Adrenal gland (tissue), 19 donors: ENCODE data around the gene HSPA1L. TPM values are rescaled to one million over a fixed set of nuclear protein-coding genes. Genes with fewer than 3 reads are reported as not detected.
"Not testable (repeated sequence)": the region's sequence is repeated elsewhere in the genome, so short reads cannot be mapped to it uniquely, and the experiment has no call there.

Source experiments
- DNase-seq, 7 donors: peaks; one replicate each; pipeline ENCODE4 v3.0.0-alpha.2; 2019 to 2020
- H3K27ac ChIP-seq, 5 donors: fragments of 200-600 bp; sonication (generic) in 4 of 5; 1 replicate in 3 of 5; 2 replicates in 2 of 5; pipeline versions ENCODE4 v1.5.1 to v1.8.0; 2016 to 2020; ENCODE audit warnings: mild to moderate bottlenecking in 1 of 5
- H3K27me3 ChIP-seq: fragments of 200-600 bp; 2 replicates; pipeline ENCODE4 v1.8.0; 2021
- H3K36me3 ChIP-seq, 2 donors: fragments of 200-600 bp; replicated peaks in 1 of 2; 1 replicate in 1 of 2; 2 replicates in 1 of 2; pipeline versions ENCODE4 v1.5.1 to v1.8.0; 2018 to 2022
- H3K4me1 ChIP-seq, 2 donors: fragments of 200-600 bp; replicated peaks in 1 of 2; 1 replicate in 1 of 2; 2 replicates in 1 of 2; pipeline versions ENCODE4 v1.5.1 to v1.8.0; 2018 to 2021
- H3K4me3 ChIP-seq, 4 donors: fragments of 200-600 bp; sonication (generic) in 3 of 4; one replicate each; pipeline ENCODE4 v1.5.1; 2016 to 2018
- H3K9me3 ChIP-seq, 3 donors: fragments of 200-600 bp; sonication (generic) in 1 of 3; replicated peaks in 1 of 3; 1 replicate in 2 of 3; 2 replicates in 1 of 3; pipeline versions ENCODE4 v1.5.1 to v1.8.0; 2016 to 2021
- CTCF ChIP-seq, 6 experiments: fragments of 450-650 bp in 4 of 6; fragments of 200-600 bp in 2 of 6; sonication (generic) in 1 of 6; IDR thresholded peaks; 1 replicate in 5 of 6; 2 replicates in 1 of 6; pipeline versions ENCODE4 v1.5.1 to v1.8.0; 2016 to 2021; ENCODE audit warnings: antibody characterized with exemption in 6 of 6, mild to moderate bottlenecking in 2 of 6, moderate library complexity in 1 of 6
- POLR2A ChIP-seq, 2 donors: fragments of 450-650 bp; IDR thresholded peaks; one replicate each; pipeline ENCODE4 v1.6.1; 2017; ENCODE audit warnings: antibody characterized with exemption in 2 of 2, mild to moderate bottlenecking in 2 of 2, moderate library complexity in 1 of 2
- WGBS, 4 donors: extraction: QIAGEN DNeasy Blood & Tissue Kit in 2 of 4; methylation state at CpG; one replicate each; pipeline versions ENCODE4 v1.1.5 to v1.1.7; 2013 to 2017; 5-methylcytosine and 5-hydroxymethylcytosine counted together
- intact Hi-C, 2 donors: fragments of 100-400 bp; cut with DNase I; formaldehyde crosslinking; loops; one replicate each; pipeline versions ENCODE4 v1.14.1 to v1.15.0; 2022 to 2023
- long read RNA-seq, 10 donors: library from polyadenylated mRNA in 3 of 10; unstranded in 2 of 10; stranded (forward) in 1 of 10; transcript quantifications; one replicate each; pipeline ENCODE4 v2.0.0 and lab custom pipeline, GENCODE V29; 2021 to 2026
- polyA plus RNA-seq, 3 donors: library from polyadenylated mRNA; stranded (reverse); fragments of 200-250 nt in 2 of 3; fragments of 350-450 nt in 1 of 3; fragmentation: Illumina TruSeq in 1 of 3; extraction: RNeasy Lipid Tissue Mini Kit (QIAGEN cat#74804) in 1 of 3; gene quantifications; one replicate each; pipeline ENCODE4 v1.2.3, GENCODE V29; 2013 to 2014
- total RNA-seq, 9 donors: library from RNA; depleted of rRNA in 4 of 9; stranded (reverse); fragments of >200 nt in 4 of 9; fragments of 120-200 nt in 1 of 9; fragmentation: NEBNext Ultra II Directional in 1 of 9; extraction: Animal tissue kit (Norgen Biotek cat#: 25700) in 1 of 9; gene quantifications; one replicate each; pipeline versions ENCODE4 v1.1.0 to v1.2.4, GENCODE V29; 2013 to 2023
- donor health status: healthy with polysubstance abuse.
- donor health status: Bipolar disorder and iron deficiency.
- donor health status: DM: yes; HTN: yes; CAD: no.
- donor health status: DM: no; HTN: no; CAD: no.
- donor health status: DM: no; HTN: no; CAD: no.
- donor health status: DM: yes; HTN: yes; CAD: no.

Gene HSPA1L
- total RNA-seq (1 to 10 TPM in 8 of 9 donors, under 1 TPM in 1; 0.79 to 4.3 (median 1.9) TPM), polyA plus RNA-seq (1 to 10 TPM; 1.0 to 5.3 (median 1.1) TPM)
- long read RNA-seq, donor 1, partial matches to known transcripts = 387 of 387 reads
- long read RNA-seq, donor 1, other reads (novel, unspliced or antisense) = 0 of 387 reads
- long read RNA-seq, donor 2 = 0 reads
- long read RNA-seq, donor 3 = 0 reads
- long read RNA-seq, donor 4, partial matches to known transcripts = 0 of 1 reads
- long read RNA-seq, donor 4, other reads (novel, unspliced or antisense) = 1 of 1 reads
- long read RNA-seq, donor 5, partial matches to known transcripts = 2 of 10 reads
- long read RNA-seq, donor 5, other reads (novel, unspliced or antisense) = 7 of 10 reads
- long read RNA-seq, donor 6, partial matches to known transcripts = 0 of 1 reads
- long read RNA-seq, donor 6, other reads (novel, unspliced or antisense) = 1 of 1 reads
- long read RNA-seq, donor 7 = 0 reads
- long read RNA-seq, donor 8, partial matches to known transcripts = 521 of 540 reads
- long read RNA-seq, donor 8, other reads (novel, unspliced or antisense) = 19 of 540 reads
- long read RNA-seq, donor 9 = 0 reads
- long read RNA-seq, donor 10, partial matches to known transcripts = 63 of 63 reads
- long read RNA-seq, donor 10, other reads (novel, unspliced or antisense) = 0 of 63 reads

GRCh38 chr6:31815025-31815838 lies at the start of gene HSPA1L, which contains the start of gene HSPA1A:
HSPA1L (minus strand) TSS chr6:31815283; CDS start chr6:31811972, 3,311 bp downstream.
HSPA1A (plus strand) TSS chr6:31815543; CDS start chr6:31815757, 214 bp downstream.
- Histone ChIP-seq H3K27ac (peak within 1 kb of the TSS; percentile 77 to 100 (median 93)), H3K27me3 (no peaks in the 10 kb centered on the region), H3K4me3 (peak within 1 kb of the TSS in 2 of 4 donors; percentile 40 to 56), H3K9me3 (no peaks in the 10 kb centered on the region), H3K4me1 (peaks cover 11 to 38% of the 10 kb centered on the region in 2 donors), H3K36me3 (no peaks in the 10 kb centered on the region)
- WGBS, 4 donors = 0 to 4% (median 2%) methylated on average over 16 to 56 of the region's 56 CpGs
- intact Hi-C loops = no loop called here
- TF ChIP-seq POLR2A (IDR thresholded peaks at IDR 0.05) = peak; percentile 99 to 100
- TF ChIP-seq CTCF (IDR thresholded peaks at IDR 0.05) = no peak
- DNase-seq = peak; percentile 94 to 98 (median 96)

GRCh38 chr6:31864818-31865204 lies 49.7 kb upstream of the HSPA1L start:
- Histone ChIP-seq H3K4me3 (no peak overlapping the region), H3K9me3 (no peaks in the 10 kb centered on the region), H3K27ac (no peak overlapping the region), H3K36me3 (peaks cover 0 to 11% of the 10 kb centered on the region in 2 donors), H3K4me1 (peaks cover 3 to 21% of the 10 kb centered on the region in 2 donors), H3K27me3 (no peaks in the 10 kb centered on the region)
- WGBS, 4 donors = 82 to 96% (median 90%) methylated on average over 8 of the region's 8 CpGs
- no peak for DNase-seq
- intact Hi-C loops = no loop called here
- TF ChIP-seq POLR2A (IDR thresholded peaks at IDR 0.05) = no peak
- no peak for TF ChIP-seq CTCF (IDR thresholded peaks at IDR 0.05)

GRCh38 chr6:31864123-31864562 lies 49.1 kb upstream of the HSPA1L start:
- WGBS, 4 donors = 9 to 24% (median 13%) methylated on average over 12 to 16 of the region's 16 CpGs
- intact Hi-C loops, H3K27me3 ChIP-seq, H3K9me3 ChIP-seq, DNase-seq: not testable (repeated sequence)
- Histone ChIP-seq H3K4me1 (peaks cover 3 to 21% of the 10 kb centered on the region in 2 donors), H3K36me3 (peaks cover 0 to 17% of the 10 kb centered on the region in 2 donors), H3K4me3 (peak overlapping the region in 2 of 4 donors; percentile 29 to 55), H3K27ac (peak overlapping the region; percentile 69 to 96 (median 90))

GRCh38 chr6:31862344-31863235 lies 47.5 kb upstream of the HSPA1L start, which contains the start of gene NEU1:
NEU1 (minus strand) TSS chr6:31862821; CDS start chr6:31862776, 45 bp downstream.
- Histone ChIP-seq H3K36me3 (peaks cover 0 to 33% of the 10 kb centered on the region in 2 donors), H3K27me3 (no peaks in the 10 kb centered on the region), H3K9me3 (no peaks in the 10 kb centered on the region), H3K4me1 (peaks cover 3 to 21% of the 10 kb centered on the region in 2 donors), H3K4me3 (peak within 1 kb of the TSS; percentile 64 to 81 (median 74)), H3K27ac (peak within 1 kb of the TSS; percentile 74 to 96 (median 94))
- WGBS, 4 donors = 0 to 1% (median 1%) methylated on average over 36 to 64 of the region's 64 CpGs
- peak; percentile 97 to 99 for TF ChIP-seq POLR2A (IDR thresholded peaks at IDR 0.05)
- no peak for TF ChIP-seq CTCF (IDR thresholded peaks at IDR 0.05)
- peak; percentile 100 for DNase-seq
- intact Hi-C loops = no loop called here
